Hematopoietic multipotent progenitor cell treated with erythropoietin and hydrocortisone succinate and interleukin-3 and kit ligand, for 4 days (in vitro differentiated cells): ENCODE data around the gene PRR15.
"Not testable (repeated sequence)": the region's sequence is repeated elsewhere in the genome, so short reads cannot be mapped to it uniquely, and the experiment has no call there.

ENCODE experiments used
- DNase-seq: peaks from one replicate; pipeline ENCODE4 v3.0.0-alpha.2; 2015

Gene PRR15

GRCh38 chr7:29563590-29564495 lies at the start of gene PRR15:
Gene PRR15, plus strand, starts transcription at chr7:29563835. Its CDS starts 2,495 bp downstream, at chr7:29566330.
- DNase-seq: peak; percentile 67

GRCh38 chr7:29516491-29516890 lies 47.1 kb upstream of the PRR15 start:
- DNase-seq: no peak

GRCh38 chr7:29518616-29519015 lies 45.0 kb upstream of the PRR15 start:
- DNase-seq: no peak

- DNase-seq: no peak
Observed at GRCh38 chr7:29523728-29524127, 39.9 kb upstream of the PRR15 start.

GRCh38 chr7:29527505-29528108 lies 36.0 kb upstream of the PRR15 start:
- DNase-seq: no peak

- DNase-seq: not testable (repeated sequence)
Observed at GRCh38 chr7:29528526-29528925, 35.1 kb upstream of the PRR15 start.

- DNase-seq: peak; percentile 10
Observed at GRCh38 chr7:29538389-29538788, 25.2 kb upstream of the PRR15 start.

GRCh38 chr7:29539471-29539870 lies 24.2 kb upstream of the PRR15 start:
- no peak for DNase-seq

- DNase-seq: no peak
Observed at GRCh38 chr7:29547421-29547820, 16.2 kb upstream of the PRR15 start.

GRCh38 chr7:29548823-29549222 lies 14.8 kb upstream of the PRR15 start:
- DNase-seq: no peak

- DNase-seq: no peak
Observed at GRCh38 chr7:29552392-29552791, 11.2 kb upstream of the PRR15 start.

- no peak for DNase-seq
Observed at GRCh38 chr7:29555061-29555460, 8.6 kb upstream of the PRR15 start.

GRCh38 chr7:29556405-29557195 lies 7.0 kb upstream of the PRR15 start:
- peak; percentile 57 for DNase-seq

- DNase-seq: peak; percentile 75
Observed at GRCh38 chr7:29557954-29558353, 5.7 kb upstream of the PRR15 start.

- peak; percentile 64 for DNase-seq
Observed at GRCh38 chr7:29561271-29561670, 2.4 kb upstream of the PRR15 start.

GRCh38 chr7:29562307-29562706 lies 1.3 kb upstream of the PRR15 start:
- no peak for DNase-seq

GRCh38 chr7:29564496-29565223 lies 1.0 kb downstream of the PRR15 start:
- peak; percentile 90 for DNase-seq

- DNase-seq: peak; percentile 53
Observed at GRCh38 chr7:29565224-29565630, 1.6 kb downstream of the PRR15 start.

- DNase-seq: no peak
Observed at GRCh38 chr7:29565634-29565981, 2.0 kb downstream of the PRR15 start.

- DNase-seq: peak; percentile 70
Observed at GRCh38 chr7:29565982-29566746, 2.5 kb downstream of the PRR15 start.

- DNase-seq: no peak
Observed at GRCh38 chr7:29567174-29567573, 3.5 kb downstream of the PRR15 start.

- DNase-seq: peak; percentile 24
Observed at GRCh38 chr7:29569648-29570047, 6.0 kb downstream of the PRR15 start.
